NB4 (cell line): ENCODE measurements around the gene TMEM80.

ENCODE experiments used
- DNase-seq: peaks from one replicate; pipeline ENCODE4 v3.0.0; 2010; ENCODE audit warnings: low read depth
- H3K4me3 ChIP-seq: one replicate; pipeline ENCODE4 v1.5.1; 2011; ENCODE audit warnings: mild to moderate bottlenecking, low read depth, low read length, moderate library complexity
- CTCF ChIP-seq: IDR thresholded peaks from one replicate; pipeline ENCODE4 v1.5.1; 2012; ENCODE audit warnings: low read depth, low read length
- MAX ChIP-seq: IDR thresholded peaks from 2 replicates; pipeline ENCODE4 v1.6.1; 2011; ENCODE audit warnings: low read depth, low read length
- MYC ChIP-seq: IDR thresholded peaks from 2 replicates; pipeline ENCODE4 v1.6.1; 2011; ENCODE audit warnings: low read depth, low read length
- POLR2A ChIP-seq: IDR thresholded peaks from 2 replicates; pipeline ENCODE4 v1.6.1; 2011; ENCODE audit warnings: mild to moderate bottlenecking; ENCODE audit not compliant: insufficient read length; ENCODE audit errors: extremely low read depth

The TMEM80 gene

GRCh38 chr11:721247-721740, 25.7 kb downstream of the TMEM80 start:
- no peak for DNase-seq
- no peak overlapping the region for H3K4me3 ChIP-seq
- TF ChIP-seq CTCF, result no peak

- TF ChIP-seq MAX, result no peak
- TF ChIP-seq POLR2A, result no peak
- no peak for TF ChIP-seq MYC
- TF ChIP-seq CTCF, result no peak
- peak; percentile 66 for DNase-seq
- H3K4me3 ChIP-seq, result no peak overlapping the region
Measured at GRCh38 chr11:721741-722345, 26.2 kb downstream of the TMEM80 start.

GRCh38 chr11:722346-722811, 26.8 kb downstream of the TMEM80 start:
- no peak overlapping the region for H3K4me3 ChIP-seq
- DNase-seq, result no peak
- no peak for TF ChIP-seq CTCF
- TF ChIP-seq POLR2A, result no peak
- no peak for TF ChIP-seq MYC

GRCh38 chr11:723120-723883, 27.7 kb downstream of the TMEM80 start:
- no peak overlapping the region for H3K4me3 ChIP-seq
- DNase-seq, result peak; percentile 72
- TF ChIP-seq POLR2A, result no peak
- no peak for TF ChIP-seq MYC
- TF ChIP-seq CTCF, result peak; percentile 52

GRCh38 chr11:724049-724777, 28.6 kb downstream of the TMEM80 start:
- DNase-seq, result no peak
- no peak overlapping the region for H3K4me3 ChIP-seq
- TF ChIP-seq POLR2A (no peak), CTCF (no peak), MYC (no peak), MAX (no peak)
